Mesothelial cell of epicardium (in vitro differentiated cells): ENCODE data around the gene SUN2. TPM values are rescaled to one million over a fixed set of nuclear protein-coding genes. Genes with fewer than 3 reads are reported as not detected.

Source experiments
- DNase-seq, 2 experiments: peaks; one replicate each; pipeline ENCODE4 v3.0.0; 2021; ENCODE audit warnings: low spot score in 2 of 2; ENCODE audit not compliant: unreplicated experiment in 2 of 2
- H3K27ac Mint-ChIP-seq: 2 replicates; pipeline ENCODE4 v1.8.0; 2021; ENCODE audit warnings: mixed read lengths
- H3K27me3 Mint-ChIP-seq: 2 replicates; pipeline ENCODE4 v1.8.0; 2021; ENCODE audit warnings: low read depth, mixed read lengths
- H3K36me3 Mint-ChIP-seq: 2 replicates; pipeline ENCODE4 v1.8.0; 2021; ENCODE audit warnings: mixed read lengths
- H3K4me1 Mint-ChIP-seq: 2 replicates; pipeline ENCODE4 v1.8.0; 2021; ENCODE audit warnings: mixed read lengths
- H3K4me3 Mint-ChIP-seq: 2 replicates; pipeline ENCODE4 v1.8.0; 2021; ENCODE audit warnings: mild to moderate bottlenecking, moderate library complexity, mixed read lengths
- H3K9me3 Mint-ChIP-seq: 2 replicates; pipeline ENCODE4 v1.8.0; 2021; ENCODE audit warnings: mixed read lengths
- CTCF ChIP-seq: fragments of 200-600 bp; sonication (generic); IDR thresholded peaks from one replicate; pipeline ENCODE4 v1.5.0; 2021; ENCODE audit warnings: antibody characterized with exemption; ENCODE audit not compliant: unreplicated experiment
- total RNA-seq: library from RNA; stranded (reverse); gene quantifications from 3 replicates; pipeline ENCODE4 v1.2.1, GENCODE V29; 2021

The SUN2 gene
- total RNA-seq, 1 donor from 2014 or later: 61.2 TPM

DNA sequence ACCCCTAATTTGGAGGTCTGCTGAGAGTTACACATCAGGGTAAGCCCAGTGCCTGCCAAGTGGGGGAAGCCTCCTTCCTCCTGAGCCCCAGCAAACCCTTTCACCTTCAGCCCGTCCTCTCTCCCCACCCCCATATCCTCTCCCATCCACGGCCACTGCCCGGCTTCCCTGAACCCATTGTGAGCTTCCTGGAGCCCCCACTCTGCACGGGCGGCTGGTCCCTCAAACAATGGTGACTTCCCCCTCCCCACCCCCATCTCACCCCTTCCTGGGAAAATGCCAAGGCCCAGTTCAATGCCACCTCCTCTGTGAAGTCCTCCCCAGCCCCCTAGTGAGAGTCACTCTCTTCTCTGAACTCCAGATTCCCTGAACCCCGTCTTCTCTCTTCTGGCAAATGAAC lies 20.3 kb upstream of the SUN2 start:
- Mint-ChIP-seq H3K36me3 (peaks cover 16% of the 10 kb centered on the region), H3K4me1 (no peaks in the 10 kb centered on the region), H3K4me3 (no peak overlapping the region), H3K9me3 (no peaks in the 10 kb centered on the region), H3K27ac (no peak overlapping the region), H3K27me3 (no peaks in the 10 kb centered on the region)
- no peak for DNase-seq
- no peak for TF ChIP-seq CTCF

- peaks cover 16% of the 10 kb centered on the region for H3K36me3 Mint-ChIP-seq
- H3K4me1 Mint-ChIP-seq: no peaks in the 10 kb centered on the region
- DNase-seq: no peak
- H3K27ac Mint-ChIP-seq: no peak overlapping the region
- H3K4me3 Mint-ChIP-seq: no peak overlapping the region
- no peaks in the 10 kb centered on the region for H3K9me3 Mint-ChIP-seq
- H3K27me3 Mint-ChIP-seq: no peaks in the 10 kb centered on the region
- TF ChIP-seq CTCF: no peak
Measured at GRCh38 chr22:38775656-38776055, 19.9 kb upstream of the SUN2 start.

- no peak for DNase-seq
- Mint-ChIP-seq H3K4me1 (no peaks in the 10 kb centered on the region), H3K36me3 (peaks cover 10% of the 10 kb centered on the region), H3K27me3 (no peaks in the 10 kb centered on the region), H3K4me3 (no peak overlapping the region), H3K27ac (no peak overlapping the region), H3K9me3 (no peaks in the 10 kb centered on the region)
- TF ChIP-seq CTCF: no peak
Measured at GRCh38 chr22:38774496-38775166, 18.8 kb upstream of the SUN2 start.

- DNase-seq: no peak
- no peak overlapping the region for H3K4me3 Mint-ChIP-seq
- no peak overlapping the region for H3K27ac Mint-ChIP-seq
Measured at GRCh38 chr22:38773363-38773946, 17.7 kb upstream of the SUN2 start.

DNA sequence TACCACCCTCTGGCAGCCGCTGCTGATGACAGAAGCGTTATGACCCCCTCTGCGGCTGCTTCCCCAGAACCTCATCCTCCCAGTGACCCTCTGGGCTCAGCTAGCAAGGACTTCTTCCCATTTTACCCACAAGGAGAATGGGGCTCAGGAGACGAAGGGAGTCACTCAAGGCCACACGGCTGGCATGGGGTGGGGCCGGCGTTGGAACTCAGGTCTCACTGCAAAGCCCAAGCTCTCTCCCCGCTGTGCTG lies 16.8 kb upstream of the SUN2 start:
- no peak overlapping the region for H3K4me3 Mint-ChIP-seq

More at GRCh38 chr22:38773363-38773946, 17.7 kb upstream of the SUN2 start:
- no peak for TF ChIP-seq CTCF
- no peaks in the 10 kb centered on the region for H3K27me3 Mint-ChIP-seq
- peaks cover 4% of the 10 kb centered on the region for H3K36me3 Mint-ChIP-seq
- H3K9me3 Mint-ChIP-seq: no peaks in the 10 kb centered on the region
- no peaks in the 10 kb centered on the region for H3K4me1 Mint-ChIP-seq

More for the DNA sequence above, 16.8 kb upstream of the SUN2 start:
- no peak for TF ChIP-seq CTCF
- Mint-ChIP-seq H3K27ac (no peak overlapping the region), H3K36me3 (no peaks in the 10 kb centered on the region), H3K9me3 (no peaks in the 10 kb centered on the region), H3K4me1 (no peaks in the 10 kb centered on the region), H3K27me3 (no peaks in the 10 kb centered on the region)
- DNase-seq: no peak
